Spleen (tissue), 11 donors: ENCODE data around the gene LRRC47. TPM values are rescaled to one million over a fixed set of nuclear protein-coding genes. Genes with fewer than 3 reads are reported as not detected.
A peak's percentile ranks its signal among the peaks of the same experiment; 100 is the strongest.

ENCODE experiments used
- DNase-seq: peaks from one replicate; pipeline ENCODE4 v3.0.0-alpha.2; 2020
- H3K27ac ChIP-seq, 8 donors: fragments of 200-600 bp; sonication (generic) in 7 of 8; 1 replicate in 4 of 8; 2 replicates in 4 of 8; pipeline versions ENCODE4 v1.5.0 to v1.8.0; 2016 to 2021; ENCODE audit warnings: inconsistent platforms in 4 of 8, mild to moderate bottlenecking in 4 of 8, moderate library complexity in 1 of 8
- H3K27me3 ChIP-seq, 7 donors: fragments of 200-600 bp; sonication (generic) in 6 of 7; replicated peaks in 1 of 7; 1 replicate in 4 of 7; 2 replicates in 3 of 7; pipeline versions ENCODE4 v1.5.0 to v1.8.0; 2016 to 2021; ENCODE audit warnings: inconsistent platforms in 3 of 7, mild to moderate bottlenecking in 1 of 7
- H3K36me3 ChIP-seq, 6 donors: fragments of 200-600 bp; sonication (generic) in 5 of 6; 1 replicate in 4 of 6; 2 replicates in 2 of 6; pipeline versions ENCODE4 v1.5.0 to v1.8.0; 2016 to 2021; ENCODE audit warnings: inconsistent platforms in 2 of 6
- H3K4me1 ChIP-seq, 6 donors: fragments of 200-600 bp; sonication (generic) in 5 of 6; 1 replicate in 3 of 6; 2 replicates in 3 of 6; pipeline versions ENCODE4 v1.5.0 to v1.8.0; 2016 to 2021; ENCODE audit warnings: inconsistent platforms in 3 of 6
- H3K4me3 ChIP-seq, 8 donors: fragments of 200-600 bp; sonication (generic) in 7 of 8; 1 replicate in 4 of 8; 2 replicates in 4 of 8; pipeline versions ENCODE4 v1.5.0 to v1.8.0; 2016 to 2021; ENCODE audit warnings: inconsistent platforms in 4 of 8, mild to moderate bottlenecking in 4 of 8, moderate library complexity in 2 of 8
- H3K9me3 ChIP-seq, 8 donors: fragments of 200-600 bp; sonication (generic) in 7 of 8; 1 replicate in 4 of 8; 2 replicates in 4 of 8; pipeline versions ENCODE4 v1.5.0 to v1.8.0; 2016 to 2021; ENCODE audit warnings: inconsistent platforms in 4 of 8
- POLR2A ChIP-seq, 3 donors: fragments of 450-650 bp; IDR thresholded peaks; one replicate each; pipeline ENCODE4 v1.5.1; 2017; ENCODE audit warnings: antibody characterized with exemption in 3 of 3, mild to moderate bottlenecking in 1 of 3
- POLR2AphosphoS5 ChIP-seq, 3 donors: sonication (generic); formaldehyde crosslinking; IDR thresholded peaks; one replicate each; pipeline ENCODE4 v1.5.1; 2017; ENCODE audit warnings: antibody characterized with exemption in 3 of 3
- WGBS, 5 donors: extraction: QIAGEN DNeasy Blood & Tissue Kit in 3 of 5; methylation state at CpG; one replicate each; pipeline versions ENCODE4 v1.1.5 to v1.1.7; 2013 to 2018; 5-methylcytosine and 5-hydroxymethylcytosine counted together
- intact Hi-C: fragments of 100-400 bp; cut with DNase I; formaldehyde crosslinking; loops from one replicate; pipeline ENCODE4 v1.15.0; 2023; ENCODE audit warnings: low total_unique reads
- polyA plus RNA-seq, 3 donors: library from polyadenylated mRNA; stranded (reverse); fragments of 200-250 nt; gene quantifications; one replicate each; pipeline ENCODE4 v1.2.1, GENCODE V29; 2013
- total RNA-seq, 7 donors: library from RNA; depleted of rRNA in 3 of 7; stranded (reverse); fragments of >200 nt in 3 of 7; fragmentation: NEBNext Ultra II Directional in 4 of 7; extraction: Animal tissue kit (Norgen Biotek cat#: 25700) in 4 of 7; gene quantifications; one replicate each; pipeline versions ENCODE4 v1.1.0 to v1.2.1, GENCODE V29; 2016 to 2021
- TF ChIP-seq, protein P1 (sequence below), 11 experiments: fragments of 200-600 bp in 7 of 11; fragments of 450-650 bp in 4 of 11; sonication (generic) in 4 of 11; IDR thresholded peaks in 8 of 11; conservative IDR thresholded peaks in 3 of 11; 1 replicate in 7 of 11; 2 replicates in 4 of 11; pipeline versions ENCODE4 v1.4.0 to v1.8.0; 2016 to 2021; ENCODE audit warnings: antibody characterized with exemption in 11 of 11, inconsistent platforms in 4 of 11, mild to moderate bottlenecking in 1 of 11
- donor health status: healthy with polysubstance abuse.
- donor health status: DM: no; HTN: no; CAD: no; lungs with moderate emphysema.
- donor health status: DM: no; HTN: no; CAD: no.
- donor health status: Bipolar disorder and iron deficiency.
- donor health status: healthy.
- donor health status: DM: no; HTN: no; CAD: no.
- donor health status: DM: yes; HTN: yes; CAD: no.

Gene LRRC47
- total and polyA plus RNA-seq, 10 donors = 12.5 to 39.0 (median 26.7) TPM

DNA sequence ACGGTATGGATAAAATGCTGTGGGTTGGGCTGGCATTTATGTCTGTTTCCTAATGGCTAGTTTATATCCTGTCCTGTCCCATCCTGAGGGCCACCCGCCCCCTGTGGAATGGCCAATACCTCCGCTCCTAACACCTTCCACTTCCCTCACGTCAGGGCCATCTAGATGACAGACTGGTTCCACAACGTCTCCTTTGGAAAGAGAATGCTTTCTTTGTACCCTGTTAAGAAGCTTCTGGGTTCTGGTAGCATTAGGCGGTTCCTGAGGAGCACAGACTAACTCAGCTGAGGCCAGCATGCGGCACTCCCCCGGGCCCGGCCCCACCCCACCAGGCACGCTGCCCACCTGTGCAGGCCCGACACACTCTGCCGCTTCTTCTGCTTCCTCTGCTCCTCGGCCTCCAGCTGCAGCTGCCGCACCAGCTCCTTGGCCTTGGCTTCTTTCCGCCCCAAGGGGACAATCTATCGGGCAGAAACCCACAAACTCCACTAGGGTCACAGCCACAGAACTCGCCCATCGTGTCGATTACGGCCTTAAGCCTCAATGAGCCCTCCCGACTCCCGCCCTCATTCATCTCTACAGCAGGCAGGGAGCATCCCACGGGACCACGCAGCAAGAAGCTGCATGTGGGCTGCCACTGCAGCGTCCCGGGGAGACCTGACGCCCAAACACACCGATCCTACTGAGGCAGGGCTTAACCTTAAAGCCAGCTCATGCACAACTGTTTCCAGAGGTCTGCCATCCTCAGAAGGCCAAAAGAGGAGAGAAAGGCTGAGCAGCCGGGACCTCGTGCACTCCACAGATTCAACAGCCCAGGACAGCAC lies 12.4 kb downstream of the LRRC47 start:
- Histone ChIP-seq H3K27ac (no peak overlapping the region), H3K9me3 (no peaks in the 10 kb centered on the region), H3K36me3 (peaks cover 6 to 100% (median 83%) of the 10 kb centered on the region in 6 donors), H3K4me1 (peaks cover 0 to 22% (median 8%) of the 10 kb centered on the region in 6 donors), H3K4me3 (no peak overlapping the region), H3K27me3 (no peaks in the 10 kb centered on the region)
- DNase-seq = no peak
- 91 to 96% (median 94%) methylated on average over 27 to 30 of the region's 30 CpGs for WGBS, 5 donors
- intact Hi-C loops = no loop called here
- TF ChIP-seq, protein P1, sequence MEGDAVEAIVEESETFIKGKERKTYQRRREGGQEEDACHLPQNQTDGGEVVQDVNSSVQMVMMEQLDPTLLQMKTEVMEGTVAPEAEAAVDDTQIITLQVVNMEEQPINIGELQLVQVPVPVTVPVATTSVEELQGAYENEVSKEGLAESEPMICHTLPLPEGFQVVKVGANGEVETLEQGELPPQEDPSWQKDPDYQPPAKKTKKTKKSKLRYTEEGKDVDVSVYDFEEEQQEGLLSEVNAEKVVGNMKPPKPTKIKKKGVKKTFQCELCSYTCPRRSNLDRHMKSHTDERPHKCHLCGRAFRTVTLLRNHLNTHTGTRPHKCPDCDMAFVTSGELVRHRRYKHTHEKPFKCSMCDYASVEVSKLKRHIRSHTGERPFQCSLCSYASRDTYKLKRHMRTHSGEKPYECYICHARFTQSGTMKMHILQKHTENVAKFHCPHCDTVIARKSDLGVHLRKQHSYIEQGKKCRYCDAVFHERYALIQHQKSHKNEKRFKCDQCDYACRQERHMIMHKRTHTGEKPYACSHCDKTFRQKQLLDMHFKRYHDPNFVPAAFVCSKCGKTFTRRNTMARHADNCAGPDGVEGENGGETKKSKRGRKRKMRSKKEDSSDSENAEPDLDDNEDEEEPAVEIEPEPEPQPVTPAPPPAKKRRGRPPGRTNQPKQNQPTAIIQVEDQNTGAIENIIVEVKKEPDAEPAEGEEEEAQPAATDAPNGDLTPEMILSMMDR (IDR thresholded peaks at IDR 0.05 in 8 of 11, conservative IDR thresholded peaks at IDR 0.05 in 3 of 11) = no peak
- TF ChIP-seq POLR2AphosphoS5 (IDR thresholded peaks at IDR 0.05) = peak in 1 of 3 donors; percentile 40
- no peak for TF ChIP-seq POLR2A (IDR thresholded peaks at IDR 0.05)

DNA sequence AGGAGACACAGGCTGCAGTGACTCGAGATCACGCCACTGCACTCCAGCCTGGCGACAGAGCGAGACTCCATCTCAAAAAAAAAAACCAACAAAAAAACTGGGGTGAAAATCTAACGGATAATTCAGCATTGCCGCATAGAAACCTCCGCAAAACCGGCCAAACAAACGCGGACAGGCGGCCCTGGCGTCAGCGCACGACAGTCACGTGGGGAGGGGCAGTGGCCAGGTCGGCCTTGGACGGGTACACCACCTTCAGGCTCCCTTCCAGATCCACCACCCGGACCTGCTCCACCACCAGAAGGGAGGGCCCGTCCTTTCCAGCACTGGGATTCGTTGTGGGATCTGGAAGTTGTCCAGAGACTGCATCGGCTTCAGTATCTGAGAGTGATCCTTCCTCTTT lies 15.4 kb downstream of the LRRC47 start:
- Histone ChIP-seq H3K27me3 (no peaks in the 10 kb centered on the region), H3K9me3 (no peaks in the 10 kb centered on the region), H3K36me3 (peaks cover 6 to 82% (median 73%) of the 10 kb centered on the region in 6 donors), H3K27ac (no peak overlapping the region), H3K4me1 (peaks cover under 1 to 14% (median 3%) of the 10 kb centered on the region in 6 donors), H3K4me3 (no peak overlapping the region)
- intact Hi-C loops = no loop called here
- TF ChIP-seq POLR2A (IDR thresholded peaks at IDR 0.05) (no peak), POLR2AphosphoS5 (IDR thresholded peaks at IDR 0.05) (peak in 1 of 3 donors; percentile 43)
- WGBS, 5 donors = 90 to 96% (median 93%) methylated on average over 21 of the region's 21 CpGs
- DNase-seq = no peak

DNA sequence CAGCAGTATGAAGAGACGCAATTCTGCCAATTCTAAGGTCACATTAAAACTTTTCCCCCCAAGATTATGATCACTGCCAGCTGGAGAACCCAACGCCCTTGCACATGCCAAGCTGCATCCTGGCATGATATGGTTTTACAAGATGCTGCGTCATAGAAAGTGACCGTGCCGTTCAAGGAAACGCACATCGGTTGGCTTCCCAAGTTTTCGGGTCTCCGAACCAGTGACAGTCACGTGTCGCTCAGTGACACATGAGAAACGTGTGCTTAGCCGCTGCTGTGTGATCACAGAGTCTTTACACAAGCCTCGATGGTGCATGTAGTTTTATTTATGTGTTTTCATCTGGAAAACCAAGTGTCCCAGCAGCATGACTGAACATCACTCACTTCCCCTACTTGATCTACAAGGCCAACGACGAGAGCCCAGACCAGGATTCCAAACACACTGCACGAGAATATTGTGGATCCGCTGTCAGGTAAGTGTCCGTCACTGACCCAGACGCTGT lies 16.3 kb downstream of the LRRC47 start:
- peak; percentile 47 for DNase-seq
- TF ChIP-seq POLR2AphosphoS5 (IDR thresholded peaks at IDR 0.05) (no peak), POLR2A (IDR thresholded peaks at IDR 0.05) (no peak)
- TF ChIP-seq, protein P1 (IDR thresholded peaks at IDR 0.05 in 8 of 11, conservative IDR thresholded peaks at IDR 0.05 in 3 of 11) = no peak
- H3K9me3 ChIP-seq = no peaks in the 10 kb centered on the region
- WGBS, 5 donors = 90 to 96% (median 92%) methylated on average over 20 of the region's 20 CpGs
- peaks cover 6 to 73% (median 63%) of the 10 kb centered on the region in 6 donors for H3K36me3 ChIP-seq
- no peak overlapping the region for H3K4me3 ChIP-seq
- H3K4me1 ChIP-seq = peaks cover 9 to 16% (median 11%) of the 10 kb centered on the region in 6 donors
- H3K27ac ChIP-seq = no peak overlapping the region
- no peaks in the 10 kb centered on the region for H3K27me3 ChIP-seq
- intact Hi-C loops = no loop called here

DNA sequence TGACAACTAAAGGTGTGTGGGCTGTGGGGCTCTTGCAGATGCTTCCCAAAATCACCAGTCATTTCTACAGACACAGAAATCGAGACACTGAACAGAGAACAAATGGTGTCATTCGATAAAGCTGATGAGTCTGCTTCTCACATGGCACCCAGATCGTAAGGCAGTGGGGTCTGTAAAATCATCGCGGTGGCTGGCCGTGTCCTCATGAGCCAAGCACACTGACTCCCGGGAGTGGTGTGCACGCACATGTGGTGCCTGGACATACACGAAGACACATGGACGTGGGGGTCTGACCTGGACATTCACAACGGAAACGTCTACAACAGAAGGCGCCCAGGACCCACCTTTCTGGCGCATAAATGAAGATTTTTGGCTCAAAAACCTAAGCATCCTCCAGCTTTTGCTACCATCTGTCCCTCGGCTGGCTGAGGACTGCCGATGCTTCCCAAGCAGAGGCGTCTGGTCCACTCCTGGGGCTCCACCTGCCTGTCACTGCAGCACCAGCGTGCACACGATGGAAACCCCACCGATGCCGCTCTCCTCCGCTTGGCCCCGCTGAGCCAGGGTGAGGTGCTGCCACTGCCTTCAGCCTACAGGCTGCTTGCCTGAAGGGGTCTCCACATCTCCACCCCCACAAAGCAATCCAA lies 16.9 kb downstream of the LRRC47 start:
- Histone ChIP-seq H3K9me3 (no peaks in the 10 kb centered on the region), H3K27me3 (no peaks in the 10 kb centered on the region), H3K4me1 (peaks cover 9 to 20% (median 17%) of the 10 kb centered on the region in 6 donors), H3K4me3 (no peak overlapping the region), H3K36me3 (peaks cover 6 to 67% (median 57%) of the 10 kb centered on the region in 6 donors), H3K27ac (no peak overlapping the region)
- intact Hi-C loops = no loop called here
- TF ChIP-seq POLR2AphosphoS5 (IDR thresholded peaks at IDR 0.05) (peak in 1 of 3 donors; percentile 10), POLR2A (IDR thresholded peaks at IDR 0.05) (no peak)
- 91 to 96% (median 93%) methylated on average over 16 to 23 of the region's 23 CpGs for WGBS, 5 donors
- peak; percentile 39 for DNase-seq
